ENCODE data around the gene NET1.
A peak's percentile ranks its signal among the peaks of the same experiment; 100 is the strongest.

Gene NET1

DNA sequence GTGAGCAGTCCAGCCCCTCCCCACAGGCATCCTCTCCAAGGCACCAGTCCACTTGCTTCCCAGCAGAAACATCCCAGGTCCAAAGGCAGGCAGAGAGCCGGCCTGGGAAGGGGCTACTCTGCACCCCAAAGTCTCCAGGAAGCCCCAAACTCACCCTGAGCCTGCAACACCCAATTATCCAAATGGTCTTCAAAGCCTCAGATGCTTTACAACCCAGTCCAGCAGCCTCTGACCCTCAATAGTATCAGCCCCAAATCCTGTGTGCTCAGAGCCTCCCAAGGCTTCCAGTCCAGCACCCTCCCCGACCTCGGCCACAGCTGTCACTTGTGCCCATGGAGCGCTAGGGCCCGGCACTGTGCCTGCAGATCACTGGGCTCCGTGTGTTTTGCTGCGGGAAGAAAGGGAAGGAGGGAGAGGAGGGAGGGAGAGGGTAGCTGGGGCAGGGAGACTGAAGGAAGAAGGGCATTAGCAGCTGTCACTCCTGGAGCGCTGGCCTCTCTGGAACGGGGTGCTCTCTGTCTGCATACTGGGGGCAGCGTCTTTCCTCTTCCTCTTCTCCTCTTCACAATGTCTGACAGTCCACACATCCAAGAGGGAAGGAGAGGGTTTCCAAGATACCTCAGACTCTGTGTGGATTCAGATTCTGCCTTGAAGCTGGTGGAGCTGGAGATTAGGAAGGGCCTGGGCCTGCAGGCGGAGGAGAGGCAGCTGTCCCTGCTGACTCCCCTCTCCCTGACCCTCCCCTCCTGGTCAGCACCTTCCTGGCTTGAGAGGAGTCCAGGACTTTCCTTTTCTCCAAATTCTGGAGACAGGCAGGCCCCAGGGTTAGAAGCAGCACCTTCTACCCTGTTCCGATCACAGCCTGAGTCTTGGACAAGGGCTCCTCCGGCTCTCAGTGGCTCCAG lies 73.8 kb downstream of the NET1 start:
- DNase-seq (ENCODE audit: low spot score): no peak

DNA sequence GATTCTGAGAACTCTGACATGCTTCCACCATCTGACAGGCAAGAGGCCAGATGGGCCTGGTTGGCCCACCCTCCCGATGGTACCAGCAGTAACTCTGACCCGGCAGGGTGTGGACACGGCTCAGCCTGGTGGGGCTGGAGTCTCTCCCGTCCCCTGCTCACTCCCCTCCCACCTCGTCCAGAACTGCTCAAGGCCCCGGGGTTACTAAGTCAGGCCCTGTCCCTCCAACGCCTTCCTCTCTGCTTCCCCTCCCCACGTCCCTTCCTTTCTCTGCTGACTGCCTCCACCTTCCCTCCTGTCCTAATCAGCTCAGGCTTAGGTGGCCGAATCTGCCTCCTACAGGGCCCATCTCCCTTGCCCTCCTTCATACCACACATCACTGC lies 74.5 kb downstream of the NET1 start:
- no peak for DNase-seq (ENCODE audit: low spot score)

DNA sequence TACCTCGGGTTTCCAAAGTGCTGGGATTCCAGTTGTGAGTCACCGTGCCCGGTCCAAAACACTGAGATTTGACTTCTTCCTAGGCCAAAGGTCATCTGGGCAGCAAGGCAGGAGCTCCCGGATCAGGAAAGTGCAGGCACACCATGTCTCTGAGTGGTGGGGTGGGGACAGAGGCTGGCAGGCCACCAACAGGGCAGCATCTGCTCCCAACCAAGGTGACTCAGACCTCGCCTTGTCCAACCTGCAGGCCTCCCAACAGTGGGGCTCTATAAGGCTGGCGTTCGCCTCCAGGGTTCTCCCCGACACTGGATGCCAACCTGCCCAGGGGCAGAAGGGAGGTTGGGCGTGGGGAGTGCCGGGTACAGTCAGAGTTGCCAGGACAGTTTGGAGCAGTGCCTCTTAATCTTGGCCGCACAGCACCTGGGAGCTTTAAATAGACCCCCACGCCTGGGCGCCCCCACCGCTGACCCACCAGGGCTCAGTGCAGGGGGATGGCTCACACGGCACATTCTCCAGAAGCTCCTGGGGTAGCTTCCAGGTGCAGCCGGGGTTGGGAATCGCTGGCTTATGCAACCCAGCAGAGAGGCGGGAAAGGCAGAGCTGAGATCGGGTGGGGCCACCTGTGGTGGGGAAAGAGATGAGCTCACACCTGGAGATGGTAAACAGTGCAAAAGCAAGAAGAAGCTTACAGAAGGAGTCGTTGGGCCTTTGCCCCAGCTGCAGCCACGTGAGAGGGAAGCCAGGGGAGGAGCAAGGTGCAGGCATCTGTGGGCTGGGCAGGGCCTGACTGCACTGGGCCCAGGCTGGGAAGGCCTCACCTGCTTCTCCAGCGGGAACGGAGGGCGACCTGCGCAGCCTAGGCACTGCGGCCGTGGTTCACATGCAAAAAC lies 76.2 kb downstream of the NET1 start:
- DNase-seq (ENCODE audit: low spot score): peak; percentile 20

DNA sequence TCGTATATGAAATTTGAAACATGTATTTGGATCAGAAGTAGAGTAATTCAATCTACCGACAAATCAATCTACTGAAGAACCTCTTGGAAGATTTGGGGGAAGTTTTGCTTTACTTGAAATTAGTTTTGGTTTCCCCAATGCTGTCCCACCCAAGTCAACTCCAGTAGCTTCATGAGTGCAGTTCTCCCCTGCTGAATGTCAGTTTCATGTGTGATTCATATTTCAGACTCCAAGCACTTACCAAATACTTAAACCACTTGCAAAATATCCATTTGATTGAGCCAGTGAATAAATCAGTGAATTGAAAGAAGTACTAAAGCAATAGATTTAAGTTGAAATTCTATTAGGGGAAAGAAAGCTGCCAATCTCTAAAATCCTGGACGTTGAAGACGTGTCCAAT lies 77.7 kb downstream of the NET1 start:
- no peak for DNase-seq (ENCODE audit: low spot score)

DNA sequence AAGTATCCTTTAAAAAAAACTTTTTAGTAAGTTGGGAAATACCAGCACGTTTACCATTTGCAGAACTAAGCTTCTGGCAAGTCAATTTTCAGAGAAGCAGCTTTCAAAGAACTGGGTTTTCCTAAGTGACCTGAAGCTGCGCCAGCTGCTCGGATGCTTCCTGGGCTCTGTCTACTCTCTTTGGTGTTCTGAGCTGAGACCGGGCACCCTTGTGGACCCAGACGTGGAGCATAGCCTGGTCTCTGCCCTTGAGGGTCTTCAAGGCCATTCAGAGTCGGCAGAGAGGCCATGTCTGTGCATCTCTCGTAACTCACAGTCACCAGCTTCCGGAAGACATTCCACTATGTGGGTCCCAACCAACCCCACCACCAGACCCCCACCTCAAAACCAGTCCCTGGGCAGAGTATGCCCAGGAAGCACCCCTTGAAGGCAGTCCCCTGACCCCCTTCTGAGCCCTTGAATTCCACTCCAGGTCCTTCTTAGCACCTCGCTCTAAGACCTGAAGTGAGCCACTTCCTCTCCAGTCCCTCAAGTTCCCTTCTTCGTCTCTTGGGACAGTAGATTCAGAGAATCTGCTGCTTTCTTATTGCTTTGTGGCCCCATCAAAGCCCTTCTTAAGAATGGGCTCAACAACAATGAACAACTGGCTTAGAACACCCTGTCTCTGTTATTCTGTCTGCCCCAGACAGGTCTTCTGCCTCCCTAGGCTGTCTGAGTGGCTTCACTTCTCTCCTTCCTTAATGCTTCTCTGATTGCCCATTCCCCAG lies 78.5 kb downstream of the NET1 start:
- DNase-seq (ENCODE audit: low spot score): no peak

DNA sequence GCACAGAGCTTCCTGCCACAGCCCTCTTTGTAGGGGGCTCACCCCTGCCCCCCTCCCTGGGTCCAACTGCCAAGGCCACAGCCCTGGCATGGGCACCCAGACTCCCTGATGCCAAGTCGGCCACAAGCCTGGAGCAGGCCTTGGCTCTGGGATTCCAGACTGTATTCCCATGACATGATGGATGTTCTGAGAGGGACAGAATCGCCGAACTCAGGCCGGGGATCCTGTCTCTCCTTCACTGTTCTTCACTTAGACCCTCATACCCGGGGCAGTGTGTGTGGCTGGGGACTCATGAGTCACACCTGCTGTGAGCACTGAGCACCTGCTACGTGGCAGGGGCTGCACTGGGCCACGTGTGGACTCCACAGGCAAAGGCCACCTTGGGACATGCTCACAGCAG lies 79.1 kb downstream of the NET1 start:
- no peak for DNase-seq (ENCODE audit: low spot score)

DNA sequence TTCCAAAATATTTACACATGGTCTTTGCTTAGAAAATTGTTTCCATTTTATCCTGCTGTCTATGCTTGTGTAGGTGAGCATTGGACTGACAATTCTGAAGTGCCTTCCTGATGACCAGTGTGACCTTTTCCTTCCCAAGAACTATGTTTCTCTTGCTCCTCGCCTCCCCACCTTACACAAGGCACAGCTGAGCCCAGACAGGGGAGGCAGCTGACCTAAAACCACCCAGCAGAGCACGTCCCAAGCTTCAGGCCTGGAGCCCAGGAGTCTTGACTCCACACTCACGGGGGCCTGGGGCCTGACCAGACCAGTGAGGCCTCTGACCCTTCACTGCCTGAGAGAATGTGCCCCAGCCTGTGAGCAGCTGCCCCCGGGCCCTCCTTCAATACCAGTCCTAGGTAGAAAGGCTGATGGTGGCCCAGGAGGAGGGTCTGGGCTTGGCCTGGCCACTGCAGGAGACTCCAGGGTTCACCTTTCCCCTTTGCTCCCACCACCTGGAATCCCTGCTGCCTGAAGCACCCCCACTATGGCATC lies 80.0 kb downstream of the NET1 start:
- DNase-seq (ENCODE audit: low spot score): no peak

DNA sequence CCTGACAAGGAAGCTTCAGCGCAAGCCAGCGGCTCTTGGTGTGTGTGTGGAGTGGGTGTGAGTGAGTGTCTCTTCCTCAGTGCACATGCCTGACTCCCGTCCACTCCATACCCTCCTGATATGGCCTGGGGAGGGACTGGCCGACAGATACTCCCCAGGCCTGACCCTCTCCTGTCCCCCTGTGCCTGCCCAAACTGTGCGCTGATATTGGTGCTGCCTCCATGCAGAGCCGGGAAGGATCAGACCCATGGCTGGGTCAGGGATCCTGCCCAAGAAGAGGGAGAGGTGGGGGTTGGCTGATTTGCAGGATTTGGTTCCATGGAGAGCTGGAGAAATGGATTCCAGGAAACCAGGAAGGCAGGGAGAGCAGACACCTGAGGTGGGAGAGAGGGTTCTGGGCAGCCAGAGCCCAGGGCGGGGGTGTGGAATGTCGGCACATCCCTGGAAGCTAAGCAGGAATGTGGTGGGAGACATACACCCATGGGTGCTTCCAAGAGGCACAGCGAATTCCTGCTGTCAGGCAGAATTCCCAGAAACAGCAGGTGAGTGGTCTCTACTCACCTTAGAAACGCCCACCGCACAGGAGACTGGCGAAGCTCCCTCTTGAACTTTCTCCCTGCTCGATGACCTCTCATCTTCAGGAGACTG lies 80.7 kb downstream of the NET1 start:
- no peak for DNase-seq (ENCODE audit: low spot score)

DNA sequence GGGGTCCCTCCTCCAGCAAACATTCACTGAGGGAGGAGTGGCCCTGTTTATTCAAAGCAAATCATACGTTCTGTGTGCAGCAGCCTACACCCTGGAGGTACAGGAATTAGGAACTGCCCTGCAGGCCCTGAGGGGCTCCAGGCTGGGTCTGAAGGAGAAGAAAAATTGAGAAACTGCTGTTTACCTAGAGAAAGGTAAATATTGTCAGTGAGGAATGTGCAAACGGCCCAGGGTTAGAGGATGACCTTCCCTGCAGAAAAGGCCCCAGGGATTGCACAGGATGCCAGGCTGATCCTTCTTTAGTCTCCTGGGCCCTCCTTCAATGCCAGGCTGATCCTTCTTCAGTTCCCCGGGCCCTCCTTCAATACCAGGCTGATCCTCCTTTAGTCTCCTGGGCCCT lies 81.3 kb downstream of the NET1 start:
- no peak for DNase-seq (ENCODE audit: low spot score)

DNA sequence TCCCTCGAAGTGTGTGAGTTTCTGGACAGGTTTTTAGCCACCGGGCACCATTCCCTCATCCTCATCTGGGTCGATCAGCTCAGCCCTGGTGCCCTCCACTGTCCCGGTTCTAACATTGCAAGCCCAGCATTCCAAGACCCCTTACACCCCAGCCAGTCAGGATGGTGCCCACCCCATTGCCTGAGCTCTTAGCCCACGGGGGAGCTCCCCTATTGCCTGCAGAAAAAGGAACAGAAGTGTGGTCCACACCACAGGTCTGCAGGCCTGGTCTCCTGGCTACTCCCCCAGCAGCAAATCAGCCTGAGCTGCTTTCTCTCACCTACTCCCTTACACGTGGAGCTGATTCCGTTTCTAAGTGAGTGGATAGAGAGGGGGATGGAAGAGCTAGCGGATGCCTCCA lies 82.3 kb downstream of the NET1 start:
- DNase-seq (ENCODE audit: low spot score): no peak

DNA sequence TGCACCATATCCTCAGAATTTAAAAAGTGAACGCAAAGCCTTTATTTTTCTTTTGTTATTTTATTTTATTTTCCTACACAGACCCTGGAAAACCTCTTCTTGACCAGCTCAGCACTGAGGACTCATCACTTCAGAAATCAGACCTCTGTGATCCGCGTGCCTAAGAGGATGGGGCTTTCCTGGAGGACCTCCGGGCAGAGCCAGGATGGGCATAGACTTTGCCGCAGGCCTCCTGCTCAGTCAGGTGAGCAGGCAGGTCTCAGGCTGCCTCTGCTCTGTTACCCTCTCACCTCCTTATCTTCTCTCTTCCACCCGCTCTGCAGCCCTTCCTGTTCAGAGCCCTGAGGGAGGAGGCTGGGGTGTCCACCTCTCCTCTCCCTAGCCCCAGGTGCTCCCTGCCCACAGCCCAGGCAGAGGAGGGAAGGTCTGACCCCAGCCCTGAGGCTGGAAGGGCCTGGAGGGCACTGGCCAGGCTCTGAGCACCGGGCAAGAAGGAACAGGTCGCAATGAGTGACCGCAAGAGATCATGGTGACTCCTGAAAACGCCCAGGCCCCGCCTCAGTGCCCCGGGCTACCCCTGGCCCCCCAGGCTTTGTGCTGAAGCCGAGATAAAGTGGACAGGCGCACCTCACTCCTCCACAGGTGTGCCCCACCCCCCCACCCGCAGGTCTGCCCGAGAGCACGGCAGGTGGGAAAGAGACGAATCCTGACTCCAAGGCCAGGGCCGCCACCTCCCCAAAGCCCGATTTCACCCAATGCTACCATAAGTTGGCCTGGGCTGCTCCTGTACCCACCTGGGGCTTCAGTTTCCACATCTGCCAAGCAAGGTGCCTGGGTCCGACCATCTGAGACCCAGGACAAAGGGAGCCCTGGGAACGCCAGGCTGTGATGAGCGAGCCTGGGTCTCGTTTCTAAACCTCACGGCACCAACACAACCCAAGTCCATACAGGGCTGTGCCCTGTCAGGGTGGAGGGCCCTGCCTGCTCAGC lies 84.2 kb downstream of the NET1 start:
- no peak for DNase-seq (ENCODE audit: low spot score)

DNA sequence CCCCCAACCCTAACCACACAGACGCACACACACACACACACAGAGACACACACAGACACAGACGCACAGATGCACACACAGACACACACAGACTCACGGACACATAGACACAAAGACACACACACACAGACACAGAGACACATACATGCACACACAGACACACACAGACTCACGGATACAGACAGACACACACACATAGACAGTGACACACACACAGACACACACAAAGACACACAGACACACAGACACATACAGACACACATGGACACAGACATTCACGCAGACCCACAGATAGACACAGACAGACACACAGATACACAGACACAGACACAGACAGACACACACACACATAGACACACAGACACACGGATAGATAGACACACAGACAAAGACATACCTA lies 84.9 kb downstream of the NET1 start:
- no peak for DNase-seq (ENCODE audit: low spot score)

DNA sequence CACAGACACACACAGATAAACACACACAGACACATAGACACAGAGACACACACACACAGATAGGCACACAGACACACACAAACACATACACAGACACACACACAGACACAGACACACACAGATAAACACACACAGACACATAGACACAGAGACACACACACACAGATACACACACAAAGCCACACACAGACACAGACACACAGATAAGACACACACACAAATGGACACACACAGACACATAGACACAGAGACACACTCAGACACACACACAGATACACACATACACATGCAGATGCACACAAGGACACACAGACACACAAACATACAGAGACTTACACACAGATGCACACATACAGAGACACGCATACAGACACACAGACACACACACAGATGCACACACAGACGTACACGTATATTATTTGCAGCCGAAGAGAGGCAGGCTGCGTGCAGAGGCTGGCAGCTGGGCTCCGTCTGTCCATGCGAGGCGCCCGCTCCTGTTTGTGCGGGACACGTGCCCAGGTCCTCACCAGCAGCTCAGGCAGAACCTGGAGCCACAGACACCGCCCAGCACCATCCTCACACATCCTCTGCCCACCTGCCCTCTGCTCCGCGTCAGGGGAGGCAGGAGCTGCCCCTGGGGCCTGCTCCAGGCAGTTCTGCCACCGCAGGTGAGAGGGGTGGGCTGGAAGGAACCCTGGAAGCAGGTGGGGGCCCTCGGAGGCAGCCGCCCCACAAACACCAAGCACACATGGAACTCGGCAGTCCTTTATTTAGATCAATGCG lies 85.8 kb downstream of the NET1 start:
- no peak for DNase-seq (ENCODE audit: low spot score)

DNA sequence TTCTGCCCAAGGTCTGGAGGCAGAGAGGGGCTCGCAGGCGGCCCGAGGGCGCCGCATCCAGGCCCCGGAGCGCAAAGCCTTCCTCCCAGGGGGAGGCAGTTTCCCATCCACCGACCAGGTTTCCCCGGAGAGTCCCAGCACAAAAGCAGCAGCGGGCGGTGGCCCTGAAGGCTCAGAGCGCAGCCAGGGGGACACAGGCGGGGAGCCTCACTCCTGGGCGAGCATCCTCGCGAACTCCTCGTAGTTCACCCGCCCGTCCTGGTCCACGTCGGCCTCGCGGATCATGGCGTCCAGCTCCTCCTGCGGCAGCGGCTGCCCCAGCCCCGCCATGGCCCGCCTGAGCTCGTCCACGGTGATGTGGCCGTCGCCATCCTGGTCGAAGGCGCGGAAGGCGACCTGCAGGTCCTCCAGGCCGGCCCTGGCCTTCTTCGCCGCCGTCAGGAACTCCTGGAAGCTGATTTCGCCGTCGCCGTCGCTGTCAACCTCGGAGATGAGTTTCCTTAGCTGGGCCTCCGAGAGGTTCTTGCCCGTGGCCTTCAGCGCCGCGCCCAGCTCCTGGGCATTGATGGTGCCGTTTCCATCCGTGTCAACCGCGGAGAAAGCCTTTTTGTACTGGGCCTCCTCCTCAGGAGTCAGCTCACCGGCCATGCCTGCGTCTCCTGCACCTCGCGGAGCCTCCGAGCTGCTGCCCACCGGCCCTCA lies 86.6 kb downstream of the NET1 start:
- DNase-seq (ENCODE audit: low spot score): no peak

DNA sequence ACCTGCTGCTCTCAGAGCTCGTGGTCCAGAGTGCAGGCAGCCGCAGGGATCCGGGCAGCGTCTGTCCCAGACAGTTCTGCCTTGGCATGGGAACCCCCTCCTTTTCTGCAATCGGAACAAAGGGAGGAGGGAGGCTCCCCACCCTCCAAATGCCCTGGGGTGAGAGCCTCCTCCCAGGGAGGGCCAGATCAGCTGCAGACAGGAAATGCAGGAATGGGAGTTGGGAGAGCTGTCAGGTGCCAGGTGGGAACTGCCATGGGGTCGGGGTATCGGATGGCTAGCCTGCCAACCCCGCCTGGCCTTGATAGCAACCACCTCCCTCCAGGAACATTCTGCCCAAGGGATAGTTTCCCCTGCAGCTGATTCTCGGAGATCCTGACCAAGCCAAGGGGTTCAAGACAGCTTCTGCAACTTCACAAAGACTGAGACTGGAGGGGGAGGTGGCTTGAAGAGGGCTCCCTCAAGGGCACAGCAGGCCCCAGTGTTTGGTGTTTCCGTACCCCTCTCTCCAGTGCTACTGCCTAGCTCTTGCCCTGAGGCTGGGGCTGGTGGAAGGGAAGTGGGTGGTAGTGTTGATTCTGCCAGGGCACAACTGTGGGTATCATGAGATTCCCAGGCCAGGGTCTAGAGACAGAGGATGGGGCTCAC lies 87.3 kb downstream of the NET1 start, which contains the start of gene CALML5:
Gene CALML5, minus strand, starts transcription at position 78 of the 648 bp plus-strand sequence. CDS start 132 bp downstream, outside the sequence.
- no peak for DNase-seq (ENCODE audit: low spot score)

DNA sequence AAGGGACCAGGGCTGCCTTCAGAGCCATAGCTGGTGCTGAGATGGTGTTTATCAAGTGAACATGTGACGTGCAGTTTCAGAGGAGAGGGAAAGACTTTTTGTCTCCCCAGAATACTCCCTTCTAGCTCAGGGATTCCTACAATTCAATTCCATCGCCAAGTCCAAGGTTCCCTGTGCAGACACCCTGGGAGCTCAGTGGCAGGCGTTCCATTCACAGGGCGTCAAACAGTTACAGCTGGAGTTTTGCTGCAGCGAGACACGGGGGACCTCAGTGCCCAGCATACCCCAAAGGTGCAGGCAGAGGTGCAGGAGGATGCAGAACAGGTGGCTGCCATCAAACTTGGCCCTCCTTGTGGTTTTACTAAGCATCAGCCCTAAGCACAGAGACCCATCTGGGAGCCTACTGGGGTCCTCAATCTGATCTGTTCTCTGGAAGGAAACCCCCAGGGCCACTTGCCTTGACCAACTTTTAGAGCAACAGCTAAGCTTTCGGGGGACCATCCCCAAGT lies 87.9 kb downstream of the NET1 start:
- no peak for DNase-seq (ENCODE audit: low spot score)

DNA sequence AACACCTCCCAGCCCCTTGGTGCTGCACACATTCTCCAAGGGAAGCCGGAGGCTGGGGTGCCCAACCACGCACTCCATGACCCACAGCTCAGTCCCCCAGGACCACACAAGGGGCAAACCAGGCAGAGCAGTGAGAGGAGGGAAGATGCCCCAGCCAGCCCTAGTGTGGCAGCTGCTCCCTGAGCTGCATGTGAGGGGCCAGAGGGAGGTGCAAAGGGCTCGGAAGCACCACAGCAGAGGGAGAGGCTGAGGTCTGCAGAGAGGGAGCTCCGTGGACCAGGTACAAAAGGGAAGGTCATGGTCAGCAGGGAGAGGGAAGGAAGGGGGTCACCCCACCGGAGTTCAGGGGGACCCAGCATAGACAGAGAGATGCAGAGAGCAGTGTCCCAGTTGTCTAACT lies 88.6 kb downstream of the NET1 start:
- no peak for DNase-seq (ENCODE audit: low spot score)

DNA sequence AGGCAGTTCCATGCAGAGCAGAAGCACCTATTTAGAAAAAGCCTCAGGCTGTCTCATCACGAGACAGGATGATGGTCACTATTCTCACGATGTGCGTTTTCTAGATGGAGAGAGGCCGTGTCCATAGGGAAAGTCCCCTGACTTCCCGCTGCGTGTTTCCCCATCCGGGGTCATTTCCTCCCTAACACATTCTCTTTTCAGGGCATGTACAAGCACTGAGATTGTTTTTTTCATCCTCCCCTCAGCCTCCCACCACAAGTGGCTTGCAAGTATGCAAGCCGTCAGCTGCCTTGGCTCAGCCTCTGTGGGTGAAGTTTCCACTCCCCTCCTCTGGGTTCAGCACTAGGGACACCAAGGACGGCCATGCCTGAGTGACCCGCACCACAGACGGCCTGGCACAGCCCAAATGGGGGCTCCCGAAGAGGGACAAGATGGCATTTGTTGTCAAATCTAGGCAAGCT lies 89.7 kb downstream of the NET1 start:
- no peak for DNase-seq (ENCODE audit: low spot score)
